ENCODE measurements around the gene MILR1. TPM values are rescaled to one million over a fixed set of nuclear protein-coding genes. Genes with fewer than 3 reads are reported as not detected.
"Not testable (repeated sequence)": the region's sequence is repeated elsewhere in the genome, so short reads cannot be mapped to it uniquely, and the experiment has no call there.

Gene MILR1
- polyA plus RNA-seq, 4 donors, result 1.6 to 2.6 (median 2.2) TPM

GRCh38 chr17:64425191-64425590, 23.7 kb upstream of the MILR1 start:
- DNase-seq (ENCODE audit: low read depth in 4 of 4, low spot score in 2 of 4), result no peak

GRCh38 chr17:64426596-64426995, 22.3 kb upstream of the MILR1 start:
- DNase-seq (ENCODE audit: low read depth in 4 of 4, low spot score in 2 of 4), result no peak

GRCh38 chr17:64428406-64428805, 20.5 kb upstream of the MILR1 start:
- DNase-seq (ENCODE audit: low read depth in 4 of 4, low spot score in 2 of 4), result no peak

- not testable (repeated sequence) for DNase-seq (ENCODE audit: low read depth in 4 of 4, low spot score in 2 of 4)
These were observed 18.9 kb upstream of the MILR1 start for GRCh38 chr17:64430036-64430435.

- no peak for DNase-seq (ENCODE audit: low read depth in 4 of 4, low spot score in 2 of 4)
These were observed 17.4 kb upstream of the MILR1 start for GRCh38 chr17:64431534-64431933.

GRCh38 chr17:64437944-64438525, 10.9 kb upstream of the MILR1 start:
- no peak for DNase-seq (ENCODE audit: low read depth in 4 of 4, low spot score in 2 of 4)

- not testable (repeated sequence) for DNase-seq (ENCODE audit: low read depth in 4 of 4, low spot score in 2 of 4)
These were observed 9.4 kb upstream of the MILR1 start for GRCh38 chr17:64439521-64439920.

GRCh38 chr17:64439956-64440355, 9.0 kb upstream of the MILR1 start:
- no peak for DNase-seq (ENCODE audit: low read depth in 4 of 4, low spot score in 2 of 4)

GRCh38 chr17:64441772-64442540, 7.0 kb upstream of the MILR1 start:
- DNase-seq (ENCODE audit: low read depth in 4 of 4, low spot score in 2 of 4), result no peak

GRCh38 chr17:64442541-64442971, 6.4 kb upstream of the MILR1 start:
- DNase-seq (ENCODE audit: low read depth in 4 of 4, low spot score in 2 of 4), result no peak

GRCh38 chr17:64443086-64443760, 5.7 kb upstream of the MILR1 start:
- no peak for DNase-seq (ENCODE audit: low read depth in 4 of 4, low spot score in 2 of 4)

GRCh38 chr17:64447526-64447925, 1.4 kb upstream of the MILR1 start:
- no peak for DNase-seq (ENCODE audit: low read depth in 4 of 4, low spot score in 2 of 4)

- DNase-seq (ENCODE audit: low read depth in 4 of 4, low spot score in 2 of 4), result no peak
These were observed 630 bp downstream of the MILR1 start for GRCh38 chr17:64449545-64449944.

- no peak for DNase-seq (ENCODE audit: low read depth in 4 of 4, low spot score in 2 of 4)
These were observed 7.3 kb downstream of the MILR1 start for GRCh38 chr17:64455993-64456885.

- no peak for DNase-seq (ENCODE audit: low read depth in 4 of 4, low spot score in 2 of 4)
These were observed 8.2 kb downstream of the MILR1 start for GRCh38 chr17:64457156-64457555.

- DNase-seq (ENCODE audit: low read depth in 4 of 4, low spot score in 2 of 4), result no peak
These were observed 9.8 kb downstream of the MILR1 start for GRCh38 chr17:64458756-64459155.

GRCh38 chr17:64459284-64459747, 10.4 kb downstream of the MILR1 start:
- no peak for DNase-seq (ENCODE audit: low read depth in 4 of 4, low spot score in 2 of 4)

GRCh38 chr17:64459818-64460217, 10.9 kb downstream of the MILR1 start:
- not testable (repeated sequence) for DNase-seq (ENCODE audit: low read depth in 4 of 4, low spot score in 2 of 4)

- peak in 3 of 4 donors; percentile 4 to 19 (median 13) for DNase-seq (ENCODE audit: low read depth in 4 of 4, low spot score in 2 of 4)
These were observed 12.0 kb downstream of the MILR1 start for GRCh38 chr17:64460955-64461354.

GRCh38 chr17:64461788-64462187, 12.9 kb downstream of the MILR1 start:
- no peak for DNase-seq (ENCODE audit: low read depth in 4 of 4, low spot score in 2 of 4)
